CD14-positive monocyte (primary cell): ENCODE results near the gene CORO2A. TPM values are rescaled to one million over a fixed set of nuclear protein-coding genes. Genes with fewer than 3 reads are reported as not detected.

Experiments
- DNase-seq, 3 donors: peaks; one replicate each; pipeline ENCODE4 v3.0.0-alpha.2; 2011 to 2022
- H2AFZ ChIP-seq: 2 replicates; pipeline ENCODE4 v1.6.0; 2012; ENCODE audit warnings: mild to moderate bottlenecking, low read depth, low read length, inconsistent platforms; ENCODE audit not compliant: insufficient read depth, poor library complexity, severe bottlenecking
- H3K27ac ChIP-seq, 2 donors: 1 replicate in 1 of 2; 2 replicates in 1 of 2; pipeline ENCODE4 v1.5.1; 2012 to 2013; ENCODE audit warnings: low read length in 2 of 2, control low read depth in 1 of 2, inconsistent platforms in 1 of 2, low read depth in 1 of 2, mild to moderate bottlenecking in 1 of 2
- H3K27me3 ChIP-seq, 2 donors: one replicate each; pipeline versions ENCODE4 v1.6.0 to v1.6.1; 2011 to 2013; ENCODE audit warnings: low read length in 2 of 2; ENCODE audit not compliant: control insufficient read depth in 2 of 2, insufficient read depth in 2 of 2
- H3K36me3 ChIP-seq, 2 donors: replicated peaks in 1 of 2; 1 replicate in 1 of 2; 2 replicates in 1 of 2; pipeline versions ENCODE4 v1.5.1 to v1.6.1; 2012 to 2013; ENCODE audit warnings: low read length in 2 of 2, control low read depth in 1 of 2, inconsistent platforms in 1 of 2, mild to moderate bottlenecking in 1 of 2; ENCODE audit not compliant: insufficient read depth in 2 of 2, control insufficient read depth in 1 of 2
- H3K4me1 ChIP-seq, 2 donors: 1 replicate in 1 of 2; 2 replicates in 1 of 2; pipeline versions ENCODE4 v1.5.1 to v1.6.1; 2012 to 2013; ENCODE audit warnings: low read length in 2 of 2, control low read depth in 1 of 2, inconsistent platforms in 1 of 2, mild to moderate bottlenecking in 1 of 2, moderate library complexity in 1 of 2; ENCODE audit not compliant: insufficient read depth in 2 of 2, control insufficient read depth in 1 of 2
- H3K4me2 ChIP-seq: replicated peaks from 2 replicates; pipeline ENCODE3; 2012; ENCODE audit warnings: low read length, moderate library complexity, mild to moderate bottlenecking; ENCODE audit not compliant: poor library complexity, severe bottlenecking; ENCODE audit errors: extremely low read depth
- H3K4me3 ChIP-seq, 3 experiments: fragments of 200-600 bp in 1 of 3; sonication (generic) in 1 of 3; replicated peaks in 1 of 3; 1 replicate in 2 of 3; 2 replicates in 1 of 3; pipeline ENCODE4 v1.5.1; 2011 to 2013; ENCODE audit warnings: low read length in 3 of 3, mild to moderate bottlenecking in 3 of 3, control low read depth in 2 of 3, low read depth in 2 of 3, inconsistent platforms in 1 of 3, moderate library complexity in 1 of 3
- H3K79me2 ChIP-seq: 2 replicates; pipeline ENCODE4 v1.6.0; 2012; ENCODE audit warnings: mild to moderate bottlenecking, control low read depth, inconsistent platforms, low read length, moderate library complexity; ENCODE audit not compliant: insufficient read depth
- H3K9ac ChIP-seq: 2 replicates; pipeline ENCODE4 v1.6.0; 2017; ENCODE audit warnings: low read length, mild to moderate bottlenecking; ENCODE audit not compliant: insufficient read depth, poor library complexity, severe bottlenecking
- H3K9me3 ChIP-seq, 2 donors: replicated peaks in 1 of 2; 1 replicate in 1 of 2; 2 replicates in 1 of 2; pipeline versions ENCODE4 v1.5.1 to v1.6.1; 2012 to 2013; ENCODE audit warnings: low read length in 2 of 2, control low read depth in 1 of 2; ENCODE audit not compliant: control insufficient read depth in 1 of 2, insufficient read depth in 1 of 2
- H4K20me1 ChIP-seq: 2 replicates; pipeline ENCODE4 v1.6.0; 2012; ENCODE audit warnings: mild to moderate bottlenecking, low read length, control low read depth, moderate library complexity; ENCODE audit not compliant: insufficient read depth
- H3K27ac Mint-ChIP-seq, 7 donors: one replicate each; pipeline ENCODE4 v1.8.0; 2020; ENCODE audit warnings: mild to moderate bottlenecking in 7 of 7, mixed read lengths in 7 of 7, moderate library complexity in 6 of 7, inconsistent platforms in 2 of 7
- H3K27me3 Mint-ChIP-seq, 3 donors: one replicate each; pipeline ENCODE4 v1.8.0; 2021 to 2022; ENCODE audit warnings: low read depth in 3 of 3, mild to moderate bottlenecking in 3 of 3, mixed read lengths in 3 of 3, moderate library complexity in 3 of 3, inconsistent platforms in 1 of 3
- H3K36me3 Mint-ChIP-seq, 2 donors: one replicate each; pipeline ENCODE4 v1.8.0; 2020; ENCODE audit warnings: mixed read lengths in 2 of 2, inconsistent platforms in 1 of 2, mild to moderate bottlenecking in 1 of 2
- H3K4me1 Mint-ChIP-seq: one replicate; pipeline ENCODE4 v1.8.0; 2020; ENCODE audit warnings: mild to moderate bottlenecking, mixed read lengths
- H3K4me3 Mint-ChIP-seq, 2 donors: one replicate each; pipeline ENCODE4 v1.8.0; 2020; ENCODE audit warnings: mild to moderate bottlenecking in 2 of 2, mixed read lengths in 2 of 2, moderate library complexity in 1 of 2
- H3K9me3 Mint-ChIP-seq, 7 donors: one replicate each; pipeline ENCODE4 v1.8.0; 2020 to 2022; ENCODE audit warnings: mixed read lengths in 7 of 7, mild to moderate bottlenecking in 6 of 7, moderate library complexity in 6 of 7, inconsistent platforms in 2 of 7
- WGBS: methylation state at CpG from one replicate; pipeline ENCODE4 v1.1.5; 2013; ENCODE audit warnings: missing lambda C conversion rate; ENCODE audit not compliant: insufficient coverage; 5-methylcytosine and 5-hydroxymethylcytosine counted together
- intact Hi-C, 2 donors: fragments of 100-400 bp; cut with micrococcal nuclease; formaldehyde crosslinking; loops; one replicate each; pipeline versions ENCODE4 v1.15.0 to v1.15.1; 2023
- polyA plus RNA-seq, 3 donors: library from polyadenylated mRNA; depleted of rRNA in 1 of 3; unstranded in 2 of 3; stranded (reverse) in 1 of 3; fragments of 300-500 nt in 2 of 3; fragments of >200 nt in 1 of 3; fragmentation: Illumina TruSeq in 2 of 3; gene quantifications; 1 replicate in 2 of 3; 2 replicates in 1 of 3; pipeline ENCODE4 v1.2.3, GENCODE V29; 2012 to 2021
- TF ChIP-seq, protein P1 (sequence below): fragments of 200-600 bp; IDR thresholded peaks from one replicate; pipeline ENCODE4 v1.8.0; 2022; ENCODE audit warnings: antibody characterized with exemption, mild to moderate bottlenecking

The CORO2A gene
- polyA plus RNA-seq, 3 donors = 1.2 to 3.5 (median 2.1) TPM

DNA sequence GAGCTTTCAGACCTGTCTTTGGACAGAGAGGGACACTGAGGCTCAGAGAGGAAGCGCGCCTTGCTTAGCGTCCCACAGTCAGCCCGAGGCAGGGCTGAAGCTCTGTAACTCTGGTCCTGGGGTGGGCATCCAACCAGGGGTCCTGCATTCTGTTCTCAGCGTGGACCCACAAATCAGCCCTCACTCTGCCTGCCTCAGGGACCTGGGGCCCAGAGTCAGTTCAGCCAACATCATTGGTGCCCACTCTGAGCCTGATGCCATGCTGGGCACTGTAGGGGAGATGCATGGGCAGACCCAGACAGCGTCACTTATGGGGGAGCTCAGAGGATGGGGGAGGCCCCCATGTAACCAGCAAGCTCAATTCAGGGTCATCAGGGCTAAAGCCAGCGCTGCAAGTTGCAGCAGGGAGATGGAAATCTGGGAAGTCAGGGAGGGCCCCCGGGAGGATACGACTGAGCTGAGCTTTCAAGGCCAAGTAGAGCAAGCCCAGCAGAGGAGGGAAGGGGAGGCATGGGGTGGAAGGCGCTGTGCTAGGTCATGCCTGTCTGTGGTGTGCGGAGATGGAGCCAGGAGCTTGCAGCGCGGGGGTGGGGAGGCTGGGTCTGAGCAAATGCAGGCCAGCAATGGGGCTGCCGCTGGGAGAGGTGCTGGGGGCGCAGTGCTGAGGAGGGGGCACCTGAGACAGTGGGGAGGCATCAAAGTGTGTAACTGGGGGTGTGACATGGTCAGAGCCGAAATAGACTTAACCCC is 21.1 kb downstream of the CORO2A start:
- no peaks in the 10 kb centered on the region for H4K20me1 ChIP-seq
- no peak for DNase-seq
- no peak overlapping the region for H3K4me3 ChIP-seq
- Mint-ChIP-seq H3K27ac (peak overlapping the region in 3 of 7 donors; percentile 1 to 57 (median 37)), H3K9me3 (peaks cover 0 to 2% (median 0%) of the 10 kb centered on the region in 7 donors), H3K4me1 (peaks cover 49% of the 10 kb centered on the region), H3K36me3 (peaks cover 12 to 25% of the 10 kb centered on the region in 2 donors), H3K27me3 (peaks cover 0 to 2% (median 1%) of the 10 kb centered on the region in 3 donors), H3K4me3 (no peak overlapping the region)
- TF ChIP-seq, protein P1, sequence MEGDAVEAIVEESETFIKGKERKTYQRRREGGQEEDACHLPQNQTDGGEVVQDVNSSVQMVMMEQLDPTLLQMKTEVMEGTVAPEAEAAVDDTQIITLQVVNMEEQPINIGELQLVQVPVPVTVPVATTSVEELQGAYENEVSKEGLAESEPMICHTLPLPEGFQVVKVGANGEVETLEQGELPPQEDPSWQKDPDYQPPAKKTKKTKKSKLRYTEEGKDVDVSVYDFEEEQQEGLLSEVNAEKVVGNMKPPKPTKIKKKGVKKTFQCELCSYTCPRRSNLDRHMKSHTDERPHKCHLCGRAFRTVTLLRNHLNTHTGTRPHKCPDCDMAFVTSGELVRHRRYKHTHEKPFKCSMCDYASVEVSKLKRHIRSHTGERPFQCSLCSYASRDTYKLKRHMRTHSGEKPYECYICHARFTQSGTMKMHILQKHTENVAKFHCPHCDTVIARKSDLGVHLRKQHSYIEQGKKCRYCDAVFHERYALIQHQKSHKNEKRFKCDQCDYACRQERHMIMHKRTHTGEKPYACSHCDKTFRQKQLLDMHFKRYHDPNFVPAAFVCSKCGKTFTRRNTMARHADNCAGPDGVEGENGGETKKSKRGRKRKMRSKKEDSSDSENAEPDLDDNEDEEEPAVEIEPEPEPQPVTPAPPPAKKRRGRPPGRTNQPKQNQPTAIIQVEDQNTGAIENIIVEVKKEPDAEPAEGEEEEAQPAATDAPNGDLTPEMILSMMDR = no peak
- H3K36me3 ChIP-seq = no peaks in the 10 kb centered on the region
- H3K27ac ChIP-seq = no peak overlapping the region
- H3K4me1 ChIP-seq = peaks cover 27 to 28% of the 10 kb centered on the region in 2 donors
- peaks cover 2% of the 10 kb centered on the region for H3K79me2 ChIP-seq
- no peak overlapping the region for H3K4me2 ChIP-seq
- H3K9ac ChIP-seq = no peak overlapping the region
- WGBS = 96% methylated on average over 16 of the region's 16 CpGs
- no peaks in the 10 kb centered on the region for H3K9me3 ChIP-seq
- no peak overlapping the region for H2AFZ ChIP-seq
- no peaks in the 10 kb centered on the region for H3K27me3 ChIP-seq
- intact Hi-C loops = no loop called here

DNA sequence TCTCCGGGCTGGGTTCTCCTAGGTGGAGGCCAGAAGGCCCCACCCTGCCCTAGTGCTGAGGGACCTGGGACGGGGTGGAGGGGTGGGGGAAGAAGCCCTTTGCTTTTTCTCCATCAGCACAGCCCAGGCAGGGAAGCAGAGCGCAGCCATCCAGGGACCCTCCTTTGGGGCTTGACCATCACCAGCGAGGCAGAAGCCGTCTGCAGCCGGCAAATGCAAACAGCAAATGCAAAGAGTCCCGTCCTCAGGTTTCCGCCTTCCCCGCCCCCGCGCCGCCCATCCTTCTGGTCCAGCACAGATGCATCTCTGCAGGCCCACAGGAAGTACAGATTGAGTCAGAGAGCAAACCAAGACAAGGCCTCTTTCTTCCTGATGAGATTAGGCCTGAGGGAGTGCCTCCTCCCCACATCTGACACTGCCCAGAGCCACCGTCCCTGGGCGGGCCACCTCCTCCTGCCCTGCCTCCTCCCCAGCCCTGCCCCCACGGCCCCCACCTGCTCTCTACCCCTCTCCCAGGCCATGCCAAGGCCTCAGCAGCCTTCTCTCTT is 23.4 kb downstream of the CORO2A start:
- H3K4me2 ChIP-seq = no peak overlapping the region
- no peaks in the 10 kb centered on the region for H3K27me3 ChIP-seq
- H3K4me1 ChIP-seq = peaks cover 27% of the 10 kb centered on the region in 2 donors
- Mint-ChIP-seq H3K9me3 (peaks cover 0 to 2% (median 0%) of the 10 kb centered on the region in 7 donors), H3K36me3 (peaks cover 7 to 25% of the 10 kb centered on the region in 2 donors), H3K27ac (peak overlapping the region; percentile 5 to 68 (median 65)), H3K4me3 (no peak overlapping the region), H3K4me1 (peaks cover 53% of the 10 kb centered on the region), H3K27me3 (peaks cover 0 to 2% (median 1%) of the 10 kb centered on the region in 3 donors)
- H3K9ac ChIP-seq = peak overlapping the region; percentile 27
- no peak overlapping the region for H3K4me3 ChIP-seq
- no peaks in the 10 kb centered on the region for H3K36me3 ChIP-seq
- H3K9me3 ChIP-seq = no peaks in the 10 kb centered on the region
- 73% methylated on average over 12 of the region's 15 CpGs for WGBS
- H3K79me2 ChIP-seq = peaks cover 11% of the 10 kb centered on the region
- peak overlapping the region in 1 of 2 donors; percentile 31 for H3K27ac ChIP-seq
- TF ChIP-seq, protein P1 = no peak
- DNase-seq = no peak
- H2AFZ ChIP-seq = no peak overlapping the region
- intact Hi-C loops = no loop called here
- H4K20me1 ChIP-seq = no peaks in the 10 kb centered on the region
